Brain microvascular endothelial cell (primary cell): ENCODE measurements around the gene DHRS3.

Experiments
- DNase-seq: peaks from one replicate; pipeline ENCODE4 v3.0.0-alpha.2; 2020
- H3K27ac ChIP-seq: fragments of 250-450 bp; sonication (Bioruptor Pico); 2 replicates; pipeline ENCODE4 v1.5.1; 2020; ENCODE audit warnings: mild to moderate bottlenecking, moderate library complexity
- H3K27me3 ChIP-seq: fragments of 250-450 bp; sonication (Bioruptor Pico); replicated peaks from 2 replicates; pipeline ENCODE4 v1.5.1; 2020; ENCODE audit warnings: mild to moderate bottlenecking
- H3K36me3 ChIP-seq: fragments of 250-450 bp; sonication (Bioruptor Pico); replicated peaks from 2 replicates; pipeline ENCODE4 v1.5.1; 2020; ENCODE audit warnings: mild to moderate bottlenecking
- H3K4me3 ChIP-seq: 2 replicates; pipeline ENCODE4 v1.5.1; 2011; ENCODE audit warnings: low read depth, mild to moderate bottlenecking, control low read depth, low read length, moderate library complexity
- in situ Hi-C: cut with HindIII; loops from 2 replicates; pipeline ENCODE4 v1.10.0; 2017; ENCODE audit warnings: low sequenced_read_pairs, low pct_ligation_motif_present
- TF ChIP-seq, protein P1 (sequence below): IDR thresholded peaks from 2 replicates; pipeline ENCODE4 v1.5.1; 2011; ENCODE audit warnings: low read depth, mild to moderate bottlenecking, moderate library complexity, low read length, control low read depth, inconsistent platforms; ENCODE audit errors: missing control alignments

The DHRS3 gene

DNA sequence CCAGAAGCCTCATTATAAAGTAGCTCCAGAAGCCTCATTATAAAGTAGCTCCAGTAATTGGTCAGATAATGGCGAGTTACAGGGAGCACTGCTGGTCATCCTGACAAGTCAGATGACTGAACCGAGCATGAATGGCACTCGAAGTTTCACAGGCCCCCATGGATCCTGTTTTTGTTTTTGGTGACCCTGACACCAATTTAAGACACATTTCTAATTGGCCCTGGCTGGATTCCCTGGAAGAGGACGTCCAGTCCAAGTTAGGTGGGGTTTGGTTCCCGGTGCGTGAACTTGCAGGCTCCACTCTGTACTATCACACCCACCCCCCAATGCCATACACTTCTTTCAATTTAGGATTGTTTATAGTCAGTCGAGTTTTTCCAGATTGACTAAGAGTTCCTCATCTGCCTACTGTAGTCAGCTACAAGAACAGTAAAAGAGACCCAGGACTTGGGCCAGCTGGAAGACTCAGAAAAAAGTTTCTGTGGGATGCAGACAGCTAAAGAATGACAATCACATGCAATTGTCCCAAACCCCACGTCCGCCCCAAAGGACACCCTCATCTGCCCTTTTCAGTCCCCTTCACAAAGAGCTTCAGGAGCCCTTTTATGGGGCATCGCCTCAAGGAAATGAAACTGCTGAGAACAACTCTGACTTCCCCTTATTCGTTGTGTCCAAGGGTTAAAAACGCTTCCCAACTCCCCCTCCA, 2.7 kb downstream of the DHRS3 start:
- no peak for DNase-seq

DNA sequence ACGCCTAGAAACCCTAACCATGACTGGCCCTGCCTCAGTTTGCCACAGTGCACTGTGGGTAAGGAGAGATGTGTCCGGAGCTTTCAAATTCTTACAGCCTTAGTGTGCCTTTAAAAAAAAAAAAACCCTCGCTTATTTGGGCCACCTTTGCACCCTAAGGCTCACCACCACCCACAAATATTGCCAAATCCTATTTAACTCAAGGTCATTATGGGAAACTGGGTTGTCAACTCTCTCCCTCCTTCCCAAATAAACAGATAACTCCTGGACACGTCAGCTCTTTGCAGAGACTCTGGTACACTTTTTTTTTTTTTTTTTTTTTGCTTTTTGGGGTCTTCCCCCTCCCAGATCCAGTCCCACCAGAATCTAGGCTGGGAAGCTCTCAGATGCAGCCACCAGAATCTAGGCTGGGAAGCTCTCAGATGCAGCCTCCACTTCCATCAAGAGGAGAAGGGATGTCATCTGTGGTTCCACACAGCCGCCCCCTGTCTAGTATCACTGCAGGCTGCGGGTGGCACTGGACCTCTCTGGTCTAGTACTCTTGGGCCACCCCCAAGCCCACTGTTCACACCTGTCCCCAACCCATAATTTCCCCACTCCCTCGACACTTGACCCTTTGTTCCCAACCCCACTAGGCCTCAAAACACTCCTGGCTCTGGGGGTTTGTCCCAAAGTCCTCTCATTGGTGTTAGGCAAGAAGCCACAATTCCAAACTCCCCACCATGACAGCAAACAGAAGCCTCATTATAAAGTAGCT, 3.4 kb downstream of the DHRS3 start:
- H3K27me3 ChIP-seq = no peaks in the 10 kb centered on the region
- in situ Hi-C loops = no loop called here
- DNase-seq = no peak
- H3K27ac ChIP-seq = peak overlapping the region; percentile 98
- H3K4me3 ChIP-seq = peak overlapping the region; percentile 93
- TF ChIP-seq, protein P1, sequence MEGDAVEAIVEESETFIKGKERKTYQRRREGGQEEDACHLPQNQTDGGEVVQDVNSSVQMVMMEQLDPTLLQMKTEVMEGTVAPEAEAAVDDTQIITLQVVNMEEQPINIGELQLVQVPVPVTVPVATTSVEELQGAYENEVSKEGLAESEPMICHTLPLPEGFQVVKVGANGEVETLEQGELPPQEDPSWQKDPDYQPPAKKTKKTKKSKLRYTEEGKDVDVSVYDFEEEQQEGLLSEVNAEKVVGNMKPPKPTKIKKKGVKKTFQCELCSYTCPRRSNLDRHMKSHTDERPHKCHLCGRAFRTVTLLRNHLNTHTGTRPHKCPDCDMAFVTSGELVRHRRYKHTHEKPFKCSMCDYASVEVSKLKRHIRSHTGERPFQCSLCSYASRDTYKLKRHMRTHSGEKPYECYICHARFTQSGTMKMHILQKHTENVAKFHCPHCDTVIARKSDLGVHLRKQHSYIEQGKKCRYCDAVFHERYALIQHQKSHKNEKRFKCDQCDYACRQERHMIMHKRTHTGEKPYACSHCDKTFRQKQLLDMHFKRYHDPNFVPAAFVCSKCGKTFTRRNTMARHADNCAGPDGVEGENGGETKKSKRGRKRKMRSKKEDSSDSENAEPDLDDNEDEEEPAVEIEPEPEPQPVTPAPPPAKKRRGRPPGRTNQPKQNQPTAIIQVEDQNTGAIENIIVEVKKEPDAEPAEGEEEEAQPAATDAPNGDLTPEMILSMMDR = peak; percentile 23
- H3K36me3 ChIP-seq = peaks cover 65% of the 10 kb centered on the region

More for the DNA sequence above, 2.7 kb downstream of the DHRS3 start:
- TF ChIP-seq, protein P1 = no peak
- peak overlapping the region; percentile 93 for H3K4me3 ChIP-seq
- H3K27me3 ChIP-seq = no peaks in the 10 kb centered on the region
- peak overlapping the region; percentile 98 for H3K27ac ChIP-seq
- in situ Hi-C loops = no loop called here
- peaks cover 59% of the 10 kb centered on the region for H3K36me3 ChIP-seq

DNA sequence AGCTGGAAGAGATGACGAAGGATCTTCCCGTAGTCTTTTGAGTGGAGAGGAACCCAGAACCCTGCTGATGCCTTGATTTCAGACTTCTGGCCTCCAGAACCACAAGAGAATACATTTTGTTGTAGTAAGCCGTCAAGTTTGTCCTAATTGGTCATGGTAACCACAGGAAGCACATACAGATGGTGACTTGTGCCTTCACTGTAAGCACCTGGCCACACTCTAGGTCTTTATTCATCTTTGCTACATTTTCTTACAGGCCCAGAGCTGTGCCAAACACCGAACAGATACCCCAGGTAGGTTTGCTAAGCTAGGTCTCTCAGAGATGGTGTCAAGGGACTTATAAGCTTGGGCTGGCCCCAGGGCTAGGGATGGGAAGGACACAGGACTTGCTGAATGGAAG, 4.8 kb downstream of the DHRS3 start:
- in situ Hi-C loops = no loop called here
- Histone ChIP-seq H3K27ac (peak overlapping the region; percentile 98), H3K4me3 (no peak overlapping the region), H3K36me3 (peaks cover 79% of the 10 kb centered on the region), H3K27me3 (no peaks in the 10 kb centered on the region)
- TF ChIP-seq, protein P1 = no peak
- DNase-seq = no peak

DNA sequence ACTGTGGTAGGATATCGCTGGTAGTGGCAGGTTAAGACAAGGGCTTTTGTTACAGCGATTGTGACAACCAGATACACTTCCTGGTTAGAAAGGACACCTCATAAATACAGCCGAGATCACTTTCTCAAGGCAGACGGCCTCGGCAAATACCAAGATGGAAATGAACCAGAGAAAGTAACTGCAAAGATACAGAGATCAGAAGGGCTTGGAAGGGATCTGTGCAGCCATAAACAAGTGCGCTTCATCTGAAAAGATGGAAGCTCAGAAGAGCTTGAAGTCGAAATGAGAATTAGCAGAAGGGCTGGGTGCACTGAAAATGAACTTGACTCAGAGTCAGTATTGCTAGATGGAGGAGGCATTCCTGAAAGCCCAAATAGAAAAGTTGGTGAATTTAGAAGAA, 7.1 kb downstream of the DHRS3 start:
- Histone ChIP-seq H3K4me3 (no peak overlapping the region), H3K36me3 (peaks cover 90% of the 10 kb centered on the region), H3K27me3 (no peaks in the 10 kb centered on the region), H3K27ac (no peak overlapping the region)
- in situ Hi-C loops = no loop called here
- TF ChIP-seq, protein P1 = no peak
- DNase-seq = no peak

DNA sequence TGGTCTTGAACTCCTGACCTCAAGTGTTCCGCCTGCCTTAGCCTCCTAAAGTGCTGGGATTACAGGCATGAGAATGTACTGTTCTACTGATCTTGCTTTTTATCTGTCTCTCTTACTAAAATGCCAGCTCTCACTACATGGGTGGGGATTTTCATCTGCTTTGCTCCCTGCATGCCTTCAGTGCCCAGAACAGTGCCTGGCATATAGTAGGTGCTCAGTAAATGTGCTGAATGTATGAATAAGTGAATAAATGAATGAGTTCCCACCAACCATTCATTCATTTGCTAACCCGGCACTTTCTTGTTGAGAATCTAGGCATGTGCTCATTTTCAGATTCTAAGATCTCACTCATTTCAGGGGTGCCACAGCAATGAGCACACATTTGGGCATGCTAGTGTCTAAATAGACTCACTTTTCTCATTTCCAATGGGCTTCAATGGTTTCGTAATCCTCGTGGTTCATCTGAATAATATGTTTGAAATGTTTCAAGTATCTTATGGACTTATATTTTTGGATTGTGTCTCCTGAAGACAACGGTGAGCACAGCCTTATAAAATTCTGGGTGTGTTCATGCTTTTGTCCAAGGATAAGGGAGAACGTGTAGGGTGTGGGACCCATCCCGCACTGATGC, 7.6 kb downstream of the DHRS3 start:
- DNase-seq = no peak
- no peaks in the 10 kb centered on the region for H3K27me3 ChIP-seq
- H3K4me3 ChIP-seq = no peak overlapping the region
- TF ChIP-seq, protein P1 = no peak
- H3K36me3 ChIP-seq = peaks cover 88% of the 10 kb centered on the region
- in situ Hi-C loops = no loop called here
- peak overlapping the region; percentile 5 for H3K27ac ChIP-seq
